ENCODE measurements around the gene PITPNM1.
"Not testable (repeated sequence)": the region's sequence is repeated elsewhere in the genome, so short reads cannot be mapped to it uniquely, and the experiment has no call there.

DNA sequence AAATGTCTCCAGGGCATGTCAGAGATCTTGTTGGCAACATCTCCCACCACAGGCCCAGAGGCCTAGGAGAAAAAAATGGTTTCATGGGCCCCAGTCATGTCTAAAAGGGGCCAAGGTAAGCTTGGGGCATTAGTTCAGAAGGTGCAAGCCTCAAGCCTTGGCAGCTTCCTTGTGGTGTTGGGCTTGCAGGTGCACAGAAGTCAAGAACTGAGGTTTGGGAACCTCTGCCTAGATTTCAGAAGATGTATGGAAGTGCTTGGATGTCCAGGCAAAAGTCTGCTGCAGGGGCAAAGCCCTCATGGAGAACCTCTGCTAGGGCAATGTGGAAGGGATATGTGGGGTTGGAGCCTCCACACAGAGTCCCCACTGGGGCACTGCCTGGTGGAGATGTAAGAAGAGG is 46.5 kb upstream of the PITPNM1 start:
- TF ChIP-seq, protein P1, sequence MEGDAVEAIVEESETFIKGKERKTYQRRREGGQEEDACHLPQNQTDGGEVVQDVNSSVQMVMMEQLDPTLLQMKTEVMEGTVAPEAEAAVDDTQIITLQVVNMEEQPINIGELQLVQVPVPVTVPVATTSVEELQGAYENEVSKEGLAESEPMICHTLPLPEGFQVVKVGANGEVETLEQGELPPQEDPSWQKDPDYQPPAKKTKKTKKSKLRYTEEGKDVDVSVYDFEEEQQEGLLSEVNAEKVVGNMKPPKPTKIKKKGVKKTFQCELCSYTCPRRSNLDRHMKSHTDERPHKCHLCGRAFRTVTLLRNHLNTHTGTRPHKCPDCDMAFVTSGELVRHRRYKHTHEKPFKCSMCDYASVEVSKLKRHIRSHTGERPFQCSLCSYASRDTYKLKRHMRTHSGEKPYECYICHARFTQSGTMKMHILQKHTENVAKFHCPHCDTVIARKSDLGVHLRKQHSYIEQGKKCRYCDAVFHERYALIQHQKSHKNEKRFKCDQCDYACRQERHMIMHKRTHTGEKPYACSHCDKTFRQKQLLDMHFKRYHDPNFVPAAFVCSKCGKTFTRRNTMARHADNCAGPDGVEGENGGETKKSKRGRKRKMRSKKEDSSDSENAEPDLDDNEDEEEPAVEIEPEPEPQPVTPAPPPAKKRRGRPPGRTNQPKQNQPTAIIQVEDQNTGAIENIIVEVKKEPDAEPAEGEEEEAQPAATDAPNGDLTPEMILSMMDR (conservative IDR thresholded peaks at IDR 0.05; ENCODE audit: low read length): not testable (repeated sequence)
- TF ChIP-seq EZH2phosphoT487 (IDR thresholded peaks at IDR 0.05; ENCODE audit: borderline replicate concordance): not testable (repeated sequence)

Data from Loucy (cell line).